ENCODE results near the gene ZRANB1.
"Not testable (repeated sequence)": the region's sequence is repeated elsewhere in the genome, so short reads cannot be mapped to it uniquely, and the experiment has no call there.

The ZRANB1 gene

GRCh38 chr10:124975977-124976514, 34.1 kb downstream of the ZRANB1 start:
- Histone ChIP-seq H3K9me3 (ENCODE audit: control insufficient read depth in 1 of 2, low read length in 2 of 2) (no peaks in the 10 kb centered on the region), H3K36me3 (ENCODE audit: control insufficient read depth in 1 of 2, insufficient read depth in 2 of 2, low read length in 2 of 2) (peaks cover 15 to 20% of the 10 kb centered on the region in 2 donors), H3K4me3 (ENCODE audit: low read depth in 1 of 2, low read length in 2 of 2) (no peak overlapping the region), H3K4me1 (ENCODE audit: control insufficient read depth in 1 of 2, insufficient read depth in 2 of 2, low read length in 2 of 2) (peaks cover 0 to 5% of the 10 kb centered on the region in 2 donors), H3K9ac (ENCODE audit: low read depth in 1 of 2, low read length in 2 of 2) (no peak overlapping the region), H3K27me3 (ENCODE audit: control insufficient read depth in 1 of 2, insufficient read depth in 2 of 2, low read length in 2 of 2) (no peaks in the 10 kb centered on the region), H3K27ac (ENCODE audit: low read depth, low read length) (no peak overlapping the region)

GRCh38 chr10:124977161-124977560, 35.2 kb downstream of the ZRANB1 start:
- H3K36me3 ChIP-seq (ENCODE audit: control insufficient read depth in 1 of 2, insufficient read depth in 2 of 2, low read length in 2 of 2): peaks cover 18 to 25% of the 10 kb centered on the region in 2 donors
- no peaks in the 10 kb centered on the region for H3K27me3 ChIP-seq (ENCODE audit: control insufficient read depth in 1 of 2, insufficient read depth in 2 of 2, low read length in 2 of 2)

GRCh38 chr10:124977648-124978375, 35.9 kb downstream of the ZRANB1 start:
- H3K27me3 ChIP-seq (ENCODE audit: control insufficient read depth in 1 of 2, insufficient read depth in 2 of 2, low read length in 2 of 2): no peaks in the 10 kb centered on the region
- H3K4me1 ChIP-seq (ENCODE audit: control insufficient read depth in 1 of 2, insufficient read depth in 2 of 2, low read length in 2 of 2): peaks cover 0 to 5% of the 10 kb centered on the region in 2 donors
- peaks cover 20 to 29% of the 10 kb centered on the region in 2 donors for H3K36me3 ChIP-seq (ENCODE audit: control insufficient read depth in 1 of 2, insufficient read depth in 2 of 2, low read length in 2 of 2)
- no peaks in the 10 kb centered on the region for H3K9me3 ChIP-seq (ENCODE audit: control insufficient read depth in 1 of 2, low read length in 2 of 2)
- no peak overlapping the region for H3K27ac ChIP-seq (ENCODE audit: low read depth, low read length)
- no peak overlapping the region for H3K4me3 ChIP-seq (ENCODE audit: low read depth in 1 of 2, low read length in 2 of 2)
- H3K9ac ChIP-seq (ENCODE audit: low read depth in 1 of 2, low read length in 2 of 2): no peak overlapping the region

More at GRCh38 chr10:124977161-124977560, 35.2 kb downstream of the ZRANB1 start:
- no peak overlapping the region for H3K4me3 ChIP-seq (ENCODE audit: low read depth in 1 of 2, low read length in 2 of 2)
- no peak overlapping the region for H3K9ac ChIP-seq (ENCODE audit: low read depth in 1 of 2, low read length in 2 of 2)
- H3K27ac ChIP-seq (ENCODE audit: low read depth, low read length): no peak overlapping the region
- no peaks in the 10 kb centered on the region for H3K9me3 ChIP-seq (ENCODE audit: control insufficient read depth in 1 of 2, low read length in 2 of 2)
- peaks cover 0 to 5% of the 10 kb centered on the region in 2 donors for H3K4me1 ChIP-seq (ENCODE audit: control insufficient read depth in 1 of 2, insufficient read depth in 2 of 2, low read length in 2 of 2)

DNA sequence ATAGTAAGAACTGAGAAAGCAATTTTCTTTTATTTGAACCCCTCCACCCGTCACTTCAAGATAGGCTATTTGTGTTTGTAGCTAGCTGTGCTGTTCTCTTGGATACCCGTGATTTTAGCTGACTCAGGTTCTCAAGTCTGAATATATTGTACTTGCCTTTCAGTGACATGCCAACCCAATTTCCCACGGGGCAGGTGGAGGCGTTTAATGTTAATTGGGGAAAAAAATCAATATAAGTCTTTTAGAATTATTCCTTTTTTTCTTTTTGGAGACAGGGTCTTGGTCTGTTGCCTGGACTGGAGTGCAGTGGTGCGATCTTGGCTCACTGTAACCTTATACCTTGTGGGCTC, 36.4 kb downstream of the ZRANB1 start:
- Histone ChIP-seq H3K27me3 (ENCODE audit: control insufficient read depth in 1 of 2, insufficient read depth in 2 of 2, low read length in 2 of 2) (no peaks in the 10 kb centered on the region), H3K9ac (ENCODE audit: low read depth in 1 of 2, low read length in 2 of 2) (no peak overlapping the region), H3K4me1 (ENCODE audit: control insufficient read depth in 1 of 2, insufficient read depth in 2 of 2, low read length in 2 of 2) (peaks cover 0 to 5% of the 10 kb centered on the region in 2 donors), H3K9me3 (ENCODE audit: control insufficient read depth in 1 of 2, low read length in 2 of 2) (no peaks in the 10 kb centered on the region), H3K36me3 (ENCODE audit: control insufficient read depth in 1 of 2, insufficient read depth in 2 of 2, low read length in 2 of 2) (peaks cover 22 to 34% of the 10 kb centered on the region in 2 donors), H3K4me3 (ENCODE audit: low read depth in 1 of 2, low read length in 2 of 2) (no peak overlapping the region), H3K27ac (ENCODE audit: low read depth, low read length) (no peak overlapping the region)

DNA sequence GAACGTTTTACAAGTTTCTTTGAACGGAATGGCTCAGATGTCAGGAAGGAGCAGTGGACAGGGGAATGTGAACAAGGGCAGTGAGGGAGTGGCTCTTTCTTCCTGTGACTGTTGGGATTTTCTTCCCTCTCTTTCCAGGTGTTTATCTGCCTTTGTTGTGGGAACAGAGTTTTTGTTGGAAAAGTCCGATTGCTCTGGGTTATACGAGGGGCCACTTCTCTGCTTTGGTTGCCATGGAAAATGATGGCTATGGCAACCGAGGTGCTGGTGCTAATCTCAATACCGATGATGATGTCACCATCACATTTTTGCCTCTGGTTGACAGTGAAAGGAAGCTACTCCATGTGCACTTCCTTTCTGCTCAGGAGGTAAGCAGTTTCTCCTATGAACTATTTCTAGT, 41.4 kb downstream of the ZRANB1 start:
- H3K27me3 ChIP-seq (ENCODE audit: control insufficient read depth in 1 of 2, insufficient read depth in 2 of 2, low read length in 2 of 2): no peaks in the 10 kb centered on the region
- no peak overlapping the region for H3K27ac ChIP-seq (ENCODE audit: low read depth, low read length)
- H3K36me3 ChIP-seq (ENCODE audit: control insufficient read depth in 1 of 2, insufficient read depth in 2 of 2, low read length in 2 of 2): peaks cover 32 to 66% of the 10 kb centered on the region in 2 donors
- H3K4me1 ChIP-seq (ENCODE audit: control insufficient read depth in 1 of 2, insufficient read depth in 2 of 2, low read length in 2 of 2): no peaks in the 10 kb centered on the region
- H3K9me3 ChIP-seq (ENCODE audit: control insufficient read depth in 1 of 2, low read length in 2 of 2): no peaks in the 10 kb centered on the region
- no peak overlapping the region for H3K4me3 ChIP-seq (ENCODE audit: low read depth in 1 of 2, low read length in 2 of 2)
- H3K9ac ChIP-seq (ENCODE audit: low read depth in 1 of 2, low read length in 2 of 2): no peak overlapping the region

GRCh38 chr10:124984376-124984775, 42.5 kb downstream of the ZRANB1 start:
- Histone ChIP-seq H3K27ac (ENCODE audit: low read depth, low read length) (no peak overlapping the region), H3K36me3 (ENCODE audit: control insufficient read depth in 1 of 2, insufficient read depth in 2 of 2, low read length in 2 of 2) (peaks cover 32 to 63% of the 10 kb centered on the region in 2 donors), H3K4me3 (ENCODE audit: low read depth in 1 of 2, low read length in 2 of 2) (no peak overlapping the region), H3K9ac (ENCODE audit: low read depth in 1 of 2, low read length in 2 of 2) (no peak overlapping the region), H3K9me3 (ENCODE audit: control insufficient read depth in 1 of 2, low read length in 2 of 2) (no peaks in the 10 kb centered on the region), H3K4me1 (ENCODE audit: control insufficient read depth in 1 of 2, insufficient read depth in 2 of 2, low read length in 2 of 2) (no peaks in the 10 kb centered on the region), H3K27me3 (ENCODE audit: control insufficient read depth in 1 of 2, insufficient read depth in 2 of 2, low read length in 2 of 2) (no peaks in the 10 kb centered on the region)

GRCh38 chr10:124985162-124985561, 43.2 kb downstream of the ZRANB1 start:
- H3K36me3 ChIP-seq (ENCODE audit: control insufficient read depth in 1 of 2, insufficient read depth in 2 of 2, low read length in 2 of 2): peaks cover 32 to 67% of the 10 kb centered on the region in 2 donors
- H3K4me1 ChIP-seq (ENCODE audit: control insufficient read depth in 1 of 2, insufficient read depth in 2 of 2, low read length in 2 of 2): no peaks in the 10 kb centered on the region
- H3K27me3 ChIP-seq (ENCODE audit: control insufficient read depth in 1 of 2, insufficient read depth in 2 of 2, low read length in 2 of 2): no peaks in the 10 kb centered on the region
- H3K9ac ChIP-seq (ENCODE audit: low read depth in 1 of 2, low read length in 2 of 2): no peak overlapping the region
- H3K4me3 ChIP-seq (ENCODE audit: low read depth in 1 of 2, low read length in 2 of 2): no peak overlapping the region
- no peak overlapping the region for H3K27ac ChIP-seq (ENCODE audit: low read depth, low read length)
- H3K9me3 ChIP-seq (ENCODE audit: control insufficient read depth in 1 of 2, low read length in 2 of 2): no peaks in the 10 kb centered on the region

DNA sequence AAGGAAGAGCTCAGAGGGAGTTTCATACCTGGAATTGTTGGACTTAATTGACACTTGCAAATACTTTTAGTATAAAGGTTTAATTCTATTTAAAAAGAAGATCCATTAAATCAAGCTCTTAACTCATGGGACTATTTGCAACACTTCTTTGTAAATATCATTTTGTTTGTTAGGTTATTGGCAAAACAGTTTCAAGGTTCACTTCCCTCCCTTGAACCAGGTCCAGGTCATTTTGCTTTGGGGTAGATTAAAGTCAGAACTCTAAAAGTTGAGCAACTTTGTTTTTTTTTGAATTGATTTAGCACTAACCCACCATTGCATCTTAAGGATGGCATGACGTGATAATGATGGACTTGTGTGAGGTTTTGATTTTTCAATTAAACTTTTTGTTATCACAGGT, 45.9 kb downstream of the ZRANB1 start:
- Histone ChIP-seq H3K9ac (ENCODE audit: low read depth in 1 of 2, low read length in 2 of 2) (no peak overlapping the region), H3K27me3 (ENCODE audit: control insufficient read depth in 1 of 2, insufficient read depth in 2 of 2, low read length in 2 of 2) (no peaks in the 10 kb centered on the region), H3K4me3 (ENCODE audit: low read depth in 1 of 2, low read length in 2 of 2) (no peak overlapping the region), H3K4me1 (ENCODE audit: control insufficient read depth in 1 of 2, insufficient read depth in 2 of 2, low read length in 2 of 2) (no peaks in the 10 kb centered on the region), H3K36me3 (ENCODE audit: control insufficient read depth in 1 of 2, insufficient read depth in 2 of 2, low read length in 2 of 2) (peaks cover 35 to 80% of the 10 kb centered on the region in 2 donors), H3K9me3 (ENCODE audit: control insufficient read depth in 1 of 2, low read length in 2 of 2) (no peaks in the 10 kb centered on the region), H3K27ac (ENCODE audit: low read depth, low read length) (no peak overlapping the region)

- H3K27ac ChIP-seq (ENCODE audit: low read depth, low read length); H3K4me1 ChIP-seq (ENCODE audit: control insufficient read depth in 1 of 2, insufficient read depth in 2 of 2, low read length in 2 of 2); H3K9me3 ChIP-seq (ENCODE audit: control insufficient read depth in 1 of 2, low read length in 2 of 2); H3K27me3 ChIP-seq (ENCODE audit: control insufficient read depth in 1 of 2, insufficient read depth in 2 of 2, low read length in 2 of 2); H3K9ac ChIP-seq (ENCODE audit: low read depth in 1 of 2, low read length in 2 of 2); H3K4me3 ChIP-seq (ENCODE audit: low read depth in 1 of 2, low read length in 2 of 2): not testable (repeated sequence)
- H3K36me3 ChIP-seq (ENCODE audit: control insufficient read depth in 1 of 2, insufficient read depth in 2 of 2, low read length in 2 of 2): peaks cover 33 to 81% of the 10 kb centered on the region in 2 donors
These were observed 46.8 kb downstream of the ZRANB1 start for GRCh38 chr10:124988753-124989152.

GRCh38 chr10:124989526-124989925, 47.6 kb downstream of the ZRANB1 start:
- H3K9ac ChIP-seq (ENCODE audit: low read depth in 1 of 2, low read length in 2 of 2): no peak overlapping the region
- no peak overlapping the region for H3K4me3 ChIP-seq (ENCODE audit: low read depth in 1 of 2, low read length in 2 of 2)
- H3K36me3 ChIP-seq (ENCODE audit: control insufficient read depth in 1 of 2, insufficient read depth in 2 of 2, low read length in 2 of 2): peaks cover 29 to 81% of the 10 kb centered on the region in 2 donors
- H3K27ac ChIP-seq (ENCODE audit: low read depth, low read length): no peak overlapping the region
- H3K9me3 ChIP-seq (ENCODE audit: control insufficient read depth in 1 of 2, low read length in 2 of 2): no peaks in the 10 kb centered on the region
- H3K27me3 ChIP-seq (ENCODE audit: control insufficient read depth in 1 of 2, insufficient read depth in 2 of 2, low read length in 2 of 2): no peaks in the 10 kb centered on the region
- H3K4me1 ChIP-seq (ENCODE audit: control insufficient read depth in 1 of 2, insufficient read depth in 2 of 2, low read length in 2 of 2): no peaks in the 10 kb centered on the region

Measured in duodenal mucosa (tissue), 2 donors.